ENCODE data around the gene EFNB3. TPM values are rescaled to one million over a fixed set of nuclear protein-coding genes. Genes with fewer than 3 reads are reported as not detected.

Gene EFNB3
- total and polyA plus RNA-seq, 10 of the 15 experiments (the other 5 are each of a cell fraction or from before 2014, with no cell fraction given), result 0.01 to 0.13 (median 0.04) TPM; not detected in 5

- in situ Hi-C loops (cut with MboI), result no loop called here
- H3K79me2 ChIP-seq (ENCODE audit: control insufficient read depth, insufficient read depth, low read length), result no peaks in the 10 kb centered on the region
- H3K27me3 ChIP-seq (replicated peaks in 1 of 2; ENCODE audit: control insufficient read depth in 2 of 2, insufficient read depth in 2 of 2, low read length in 1 of 2), result no peaks in the 10 kb centered on the region; a peak in 1 of 4 replicates
- no peaks in the 10 kb centered on the region for H3K36me3 ChIP-seq (ENCODE audit: control insufficient read depth in 2 of 2, insufficient read depth in 2 of 2, low read length in 1 of 2)
- ATAC-seq (no peak), FAIRE-seq (no peak), DNase-seq (ENCODE audit: low read depth, low spot score) (no peak)
- SMC1A ChIA-PET (ENCODE audit: uncharacterized antibody, unreplicated experiment), result no interaction called here
- no peaks in the 10 kb centered on the region for H3K9me3 ChIP-seq (replicated peaks; ENCODE audit: control insufficient read depth, insufficient read depth, low read length)
- WGBS (ENCODE audit: insufficient coverage, insufficient replicate concordance, low lambda C conversion rate, missing lambda C conversion rate), result 37% methylated on average over 4 of the region's 4 CpGs
- H2AFZ ChIP-seq (ENCODE audit: control insufficient read depth, low read depth, low read length), result no peak overlapping the region
- H3K4me1 ChIP-seq (ENCODE audit: control insufficient read depth, insufficient read depth, low read length), result no peaks in the 10 kb centered on the region
- no peak overlapping the region for H3K4me2 ChIP-seq (ENCODE audit: control insufficient read depth, insufficient read depth)
- RAD21 ChIA-PET (ENCODE audit: unreplicated experiment), result no interaction called here
- H3K27ac ChIP-seq (ENCODE audit: control insufficient read depth, insufficient read depth), result no peak overlapping the region
- CTCF ChIA-PET, result no interaction called here
- POLR2A ChIA-PET, result no interaction called here
- BruUV-seq (replicated peaks), result no TSS peak
- intact Hi-C loops (cut with micrococcal nuclease; ENCODE audit: unreplicated experiment), result no loop called here
- no peak overlapping the region for H3K9ac ChIP-seq (ENCODE audit: control insufficient read depth, insufficient read depth, low read length)
- no peak overlapping the region for H3K4me3 ChIP-seq
- no peaks in the 10 kb centered on the region for H4K20me1 ChIP-seq (ENCODE audit: control insufficient read depth, insufficient read depth)
- TF ChIP-seq ZNF207 (IDR thresholded peaks at IDR 0.05; ENCODE audit: borderline replicate concordance) (no peak), NRF1 (conservative IDR thresholded peaks at IDR 0.05; ENCODE audit: low read depth, low read length) (no peak), GATAD2B (conservative IDR thresholded peaks at IDR 0.05; ENCODE audit: low read depth) (no peak), NFIC (IDR thresholded peaks at IDR 0.05; ENCODE audit: low read depth, low read length) (no peak), MTA3 (IDR thresholded peaks at IDR 0.05; ENCODE audit: borderline replicate concordance, low read length) (no peak), NR2F1 (conservative IDR thresholded peaks at IDR 0.05) (no peak), IKZF1 (conservative IDR thresholded peaks at IDR 0.05) (no peak), CREM (IDR thresholded peaks at IDR 0.05; ENCODE audit: low read depth) (no peak), EED (IDR thresholded peaks at IDR 0.05; ENCODE audit: low read depth) (no peak), ZZZ3 (IDR thresholded peaks at IDR 0.05; ENCODE audit: control insufficient read depth, insufficient read length, low read depth) (no peak), SMAD5 (IDR thresholded peaks at IDR 0.05; ENCODE audit: low read depth) (no peak), EZH2 (IDR thresholded peaks at IDR 0.05; ENCODE audit: borderline replicate concordance, control insufficient read depth, low read depth, low read length) (no peak), CBFB (IDR thresholded peaks at IDR 0.05; ENCODE audit: low read depth) (no peak), SMAD1 (IDR thresholded peaks at IDR 0.05; ENCODE audit: low read depth, partially characterized antibody) (no peak), ZBED1 (IDR thresholded peaks at IDR 0.05; ENCODE audit: borderline replicate concordance) (no peak), PRDM15 (CRISPR knock-in tag; IDR thresholded peaks at IDR 0.05) (no peak)
- TF ChIP-seq, protein P1, sequence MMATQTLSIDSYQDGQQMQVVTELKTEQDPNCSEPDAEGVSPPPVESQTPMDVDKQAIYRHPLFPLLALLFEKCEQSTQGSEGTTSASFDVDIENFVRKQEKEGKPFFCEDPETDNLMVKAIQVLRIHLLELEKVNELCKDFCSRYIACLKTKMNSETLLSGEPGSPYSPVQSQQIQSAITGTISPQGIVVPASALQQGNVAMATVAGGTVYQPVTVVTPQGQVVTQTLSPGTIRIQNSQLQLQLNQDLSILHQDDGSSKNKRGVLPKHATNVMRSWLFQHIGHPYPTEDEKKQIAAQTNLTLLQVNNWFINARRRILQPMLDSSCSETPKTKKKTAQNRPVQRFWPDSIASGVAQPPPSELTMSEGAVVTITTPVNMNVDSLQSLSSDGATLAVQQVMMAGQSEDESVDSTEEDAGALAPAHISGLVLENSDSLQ (IDR thresholded peaks at IDR 0.05), result no peak
- TF ChIP-seq, protein P2, sequence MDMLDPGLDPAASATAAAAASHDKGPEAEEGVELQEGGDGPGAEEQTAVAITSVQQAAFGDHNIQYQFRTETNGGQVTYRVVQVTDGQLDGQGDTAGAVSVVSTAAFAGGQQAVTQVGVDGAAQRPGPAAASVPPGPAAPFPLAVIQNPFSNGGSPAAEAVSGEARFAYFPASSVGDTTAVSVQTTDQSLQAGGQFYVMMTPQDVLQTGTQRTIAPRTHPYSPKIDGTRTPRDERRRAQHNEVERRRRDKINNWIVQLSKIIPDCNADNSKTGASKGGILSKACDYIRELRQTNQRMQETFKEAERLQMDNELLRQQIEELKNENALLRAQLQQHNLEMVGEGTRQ (IDR thresholded peaks at IDR 0.05; ENCODE audit: borderline replicate concordance, low read depth, low read length), result no peak
- TF ChIP-seq, protein P3, sequence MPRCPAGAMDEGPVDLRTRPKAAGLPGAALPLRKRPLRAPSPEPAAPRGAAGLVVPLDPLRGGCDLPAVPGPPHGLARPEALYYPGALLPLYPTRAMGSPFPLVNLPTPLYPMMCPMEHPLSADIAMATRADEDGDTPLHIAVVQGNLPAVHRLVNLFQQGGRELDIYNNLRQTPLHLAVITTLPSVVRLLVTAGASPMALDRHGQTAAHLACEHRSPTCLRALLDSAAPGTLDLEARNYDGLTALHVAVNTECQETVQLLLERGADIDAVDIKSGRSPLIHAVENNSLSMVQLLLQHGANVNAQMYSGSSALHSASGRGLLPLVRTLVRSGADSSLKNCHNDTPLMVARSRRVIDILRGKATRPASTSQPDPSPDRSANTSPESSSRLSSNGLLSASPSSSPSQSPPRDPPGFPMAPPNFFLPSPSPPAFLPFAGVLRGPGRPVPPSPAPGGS (IDR thresholded peaks at IDR 0.05; ENCODE audit: borderline replicate concordance, insufficient read depth, low read depth, low read length, poor library complexity, severe bottlenecking), result no peak
Measured at GRCh38 chr17:7750321-7750821, 45.4 kb downstream of the EFNB3 start.
